ENCODE results near the gene SUMF1. TPM values are rescaled to one million over a fixed set of nuclear protein-coding genes. Genes with fewer than 3 reads are reported as not detected.

The SUMF1 gene
- 6.8 TPM for total RNA-seq
- long read RNA-seq, transcript SUMF1-201 (9 exons, 2,159 nt), result major isoform, 26 of 32 reads
- long read RNA-seq, partial matches to known transcripts, result 0 of 32 reads
- long read RNA-seq, other reads (novel, unspliced or antisense), result 3 of 32 reads

- ATAC-seq (peak; percentile 99), DNase-seq (peak; percentile 88)
- intact Hi-C loops (cut with micrococcal nuclease), result no loop called here
Measured at GRCh38 chr3:4466741-4467521, at the start of gene SUMF1. SUMF1 (minus strand) TSS chr3:4467269; CDS start chr3:4467245, 24 bp downstream.

- intact Hi-C loops (cut with micrococcal nuclease), result no loop called here
- ATAC-seq, result no peak
- DNase-seq, result no peak
Measured at GRCh38 chr3:4515916-4516579, 49.0 kb upstream of the SUMF1 start.

- DNase-seq (no peak), ATAC-seq (no peak)
- intact Hi-C loops (cut with micrococcal nuclease), result no loop called here
Measured at GRCh38 chr3:4514916-4515315, 47.8 kb upstream of the SUMF1 start.

- ATAC-seq, result no peak
- DNase-seq, result no peak
- intact Hi-C loops (cut with micrococcal nuclease), result no loop called here
Measured at GRCh38 chr3:4514321-4514720, 47.3 kb upstream of the SUMF1 start.

- DNase-seq (peak; percentile 34), ATAC-seq (peak; percentile 77)
- intact Hi-C loops (cut with micrococcal nuclease), result no loop called here
Measured at GRCh38 chr3:4512895-4513616, 46.0 kb upstream of the SUMF1 start.

GRCh38 chr3:4511491-4512262, 44.6 kb upstream of the SUMF1 start:
- intact Hi-C loops (cut with micrococcal nuclease), result no loop called here
- ATAC-seq, result no peak
- no peak for DNase-seq

- no peak for DNase-seq
- intact Hi-C loops (cut with micrococcal nuclease), result no loop called here
- ATAC-seq, result no peak
Measured at GRCh38 chr3:4509983-4510755, 43.1 kb upstream of the SUMF1 start.

GRCh38 chr3:4509043-4509442, 42.0 kb upstream of the SUMF1 start:
- DNase-seq (no peak), ATAC-seq (no peak)
- intact Hi-C loops (cut with micrococcal nuclease), result no loop called here

- ATAC-seq (no peak), DNase-seq (no peak)
- intact Hi-C loops (cut with micrococcal nuclease), result no loop called here
Measured at GRCh38 chr3:4508048-4508981, 41.2 kb upstream of the SUMF1 start.

GRCh38 chr3:4507024-4507596, 40.0 kb upstream of the SUMF1 start:
- DNase-seq (no peak), ATAC-seq (no peak)
- intact Hi-C loops (cut with micrococcal nuclease), result no loop called here

- ATAC-seq (no peak), DNase-seq (no peak)
- intact Hi-C loops (cut with micrococcal nuclease), result no loop called here
Measured at GRCh38 chr3:4506559-4507023, 39.5 kb upstream of the SUMF1 start.

- DNase-seq (no peak), ATAC-seq (no peak)
- intact Hi-C loops (cut with micrococcal nuclease), result no loop called here
Measured at GRCh38 chr3:4505688-4506558, 38.9 kb upstream of the SUMF1 start.

GRCh38 chr3:4504340-4505261, 37.5 kb upstream of the SUMF1 start:
- DNase-seq, result no peak
- peak; percentile 50 for ATAC-seq
- intact Hi-C loops (cut with micrococcal nuclease), result no loop called here

- intact Hi-C loops (cut with micrococcal nuclease), result no loop called here
- ATAC-seq (no peak), DNase-seq (no peak)
Measured at GRCh38 chr3:4503050-4503449, 36.0 kb upstream of the SUMF1 start.

- no peak for ATAC-seq
- intact Hi-C loops (cut with micrococcal nuclease), result no loop called here
Measured at GRCh38 chr3:4501927-4502326, 34.9 kb upstream of the SUMF1 start.

More at GRCh38 chr3:4501927-4502326, 34.9 kb upstream of the SUMF1 start:
- no peak for DNase-seq
